HEK293 (cell line): ENCODE results near the gene HIP1.

Experiments used
- CTCF ChIA-PET: fragments of 350-600 bp; formaldehyde crosslinking; extraction: SDS; loops from one replicate; lab custom pipeline; 2021; ENCODE audit warnings: antibody characterized with exemption; lab: Yijun Ruan, JAX
- POLR2A ChIA-PET: fragments of 300-600 bp; formaldehyde crosslinking; extraction: SDS; loops from one replicate; lab custom pipeline; 2020; ENCODE audit warnings: antibody characterized with exemption, inconsistent platforms; lab: Yijun Ruan, JAX
- H3K27ac ChIP-seq: fragments of 200-500 bp; sonication (Bioruptor generic); 2 replicates; pipeline ENCODE4 v1.5.1; 2014; ENCODE audit warnings: low read depth, low read length, control low read depth, inconsistent platforms; ENCODE audit errors: extremely low read depth
- H3K36me3 ChIP-seq, 2 experiments: fragments of 200-500 bp in 1 of 2; sonication (Bioruptor generic) in 1 of 2; 1 replicate in 1 of 2; 2 replicates in 1 of 2; pipeline ENCODE4 v1.5.1; 2014 to 2017; ENCODE audit warnings: inconsistent platforms in 2 of 2, low read length in 2 of 2; ENCODE audit not compliant: control insufficient read depth in 2 of 2, insufficient read depth in 1 of 2
- H3K4me1 ChIP-seq: fragments of 200-500 bp; sonication (Bioruptor generic); 2 replicates; pipeline ENCODE4 v1.5.1; 2014; ENCODE audit warnings: mild to moderate bottlenecking, low read length, inconsistent platforms; ENCODE audit not compliant: control insufficient read depth, insufficient read depth
- H3K4me3 ChIP-seq: 2 replicates; pipeline ENCODE4 v1.5.1; 2011; ENCODE audit warnings: low read depth, mild to moderate bottlenecking, control low read depth, low read length, moderate library complexity
- H3K9me3 ChIP-seq: fragments of 200-500 bp; sonication (Bioruptor generic); 2 replicates; pipeline ENCODE4 v1.5.1; 2014; ENCODE audit warnings: low read depth, low read length, inconsistent platforms; ENCODE audit not compliant: control insufficient read depth, insufficient read depth
- PRDM1 ChIP-seq: fragments of 450-650 bp; formaldehyde crosslinking; IDR thresholded peaks from 2 replicates; pipeline ENCODE4; 2016; ENCODE audit warnings: missing biosample characterization, missing genetic modification characterization
- SCRT2 ChIP-seq: fragments of 450-650 bp; formaldehyde crosslinking; IDR thresholded peaks from 2 replicates; pipeline ENCODE4 v1.5.1; 2016; ENCODE audit warnings: missing biosample characterization, missing genetic modification characterization
- TRIM28 ChIP-seq: IDR thresholded peaks from 2 replicates; pipeline ENCODE4 v1.6.1; 2011; ENCODE audit warnings: low read length, control low read depth, borderline replicate concordance
- YY1 ChIP-seq: fragments of 450-650 bp; formaldehyde crosslinking; IDR thresholded peaks from 2 replicates; pipeline ENCODE4 v1.5.1; 2018; ENCODE audit warnings: missing biosample characterization, missing genetic modification characterization
- ZBTB1 ChIP-seq: fragments of 450-650 bp; formaldehyde crosslinking; IDR thresholded peaks from 2 replicates; pipeline ENCODE4 v1.5.1; 2016; ENCODE audit warnings: missing biosample characterization, missing genetic modification characterization
- ZNF23 ChIP-seq: fragments of 450-650 bp; formaldehyde crosslinking; IDR thresholded peaks from 2 replicates; pipeline ENCODE4 v1.5.1; 2016; ENCODE audit warnings: missing biosample characterization, missing genetic modification characterization, borderline replicate concordance
- ZNF239 ChIP-seq: fragments of 450-650 bp; formaldehyde crosslinking; IDR thresholded peaks from 2 replicates; pipeline ENCODE4 v1.5.1; 2016; ENCODE audit warnings: missing biosample characterization, missing genetic modification characterization
- ZNF274 ChIP-seq, 2 experiments: fragments of 200-500 bp in 1 of 2; fragments of 450-650 bp in 1 of 2; sonication (Bioruptor generic) in 1 of 2; formaldehyde crosslinking in 1 of 2; IDR thresholded peaks; 2 replicates each; pipeline versions ENCODE4 v1.5.1 to v1.6.1; 2014 to 2016; ENCODE audit warnings: borderline replicate concordance in 1 of 2, inconsistent platforms in 1 of 2, low read length in 1 of 2, missing biosample characterization in 1 of 2, missing genetic modification characterization in 1 of 2
- ZNF292 ChIP-seq: fragments of 450-650 bp; formaldehyde crosslinking; IDR thresholded peaks from 2 replicates; pipeline ENCODE4 v1.5.1; 2016; ENCODE audit warnings: low read depth, missing biosample characterization, missing genetic modification characterization, borderline replicate concordance
- ZNF416 ChIP-seq: fragments of 450-650 bp; formaldehyde crosslinking; IDR thresholded peaks from 2 replicates; pipeline ENCODE4 v1.5.1; 2016; ENCODE audit warnings: missing biosample characterization, missing genetic modification characterization
- ZSCAN30 ChIP-seq: fragments of 450-650 bp; IDR thresholded peaks from 2 replicates; pipeline ENCODE4 v1.5.1; 2018; ENCODE audit warnings: missing biosample characterization, mild to moderate bottlenecking, missing genetic modification characterization, moderate library complexity
- ZSCAN5A ChIP-seq: fragments of 450-650 bp; formaldehyde crosslinking; IDR thresholded peaks from 2 replicates; pipeline ENCODE4 v1.5.1; 2016; ENCODE audit warnings: missing biosample characterization, missing genetic modification characterization
- TF ChIP-seq, protein P1 (sequence below): fragments of 450-650 bp; formaldehyde crosslinking; IDR thresholded peaks from 2 replicates; pipeline ENCODE4 v1.5.1; 2016; ENCODE audit warnings: missing biosample characterization, missing genetic modification characterization, low read depth
- TF ChIP-seq, protein P2 (sequence below): fragments of 450-650 bp; formaldehyde crosslinking; IDR thresholded peaks from 2 replicates; pipeline ENCODE4 v1.5.1; 2017; ENCODE audit warnings: missing biosample characterization, missing genetic modification characterization
- TF ChIP-seq, protein P3 (sequence below): fragments of 450-650 bp; formaldehyde crosslinking; IDR thresholded peaks from 2 replicates; pipeline ENCODE4 v1.5.0; 2017; ENCODE audit warnings: missing biosample characterization, missing genetic modification characterization, borderline replicate concordance
- TF ChIP-seq, protein P4 (sequence below): fragments of 450-650 bp; formaldehyde crosslinking; IDR thresholded peaks from 2 replicates; pipeline ENCODE4 v1.5.1; 2017; ENCODE audit warnings: missing biosample characterization, missing genetic modification characterization

HIP1 gene

GRCh38 chr7:75679060-75679459 is 59.7 kb downstream of the HIP1 start:
- POLR2A ChIA-PET, result no interaction called here
- Histone ChIP-seq H3K36me3 (no peaks in the 10 kb centered on the region), H3K4me1 (no peaks in the 10 kb centered on the region), H3K27ac (no peak overlapping the region), H3K9me3 (no peaks in the 10 kb centered on the region), H3K4me3 (no peak overlapping the region)
- TF ChIP-seq, protein P1, sequence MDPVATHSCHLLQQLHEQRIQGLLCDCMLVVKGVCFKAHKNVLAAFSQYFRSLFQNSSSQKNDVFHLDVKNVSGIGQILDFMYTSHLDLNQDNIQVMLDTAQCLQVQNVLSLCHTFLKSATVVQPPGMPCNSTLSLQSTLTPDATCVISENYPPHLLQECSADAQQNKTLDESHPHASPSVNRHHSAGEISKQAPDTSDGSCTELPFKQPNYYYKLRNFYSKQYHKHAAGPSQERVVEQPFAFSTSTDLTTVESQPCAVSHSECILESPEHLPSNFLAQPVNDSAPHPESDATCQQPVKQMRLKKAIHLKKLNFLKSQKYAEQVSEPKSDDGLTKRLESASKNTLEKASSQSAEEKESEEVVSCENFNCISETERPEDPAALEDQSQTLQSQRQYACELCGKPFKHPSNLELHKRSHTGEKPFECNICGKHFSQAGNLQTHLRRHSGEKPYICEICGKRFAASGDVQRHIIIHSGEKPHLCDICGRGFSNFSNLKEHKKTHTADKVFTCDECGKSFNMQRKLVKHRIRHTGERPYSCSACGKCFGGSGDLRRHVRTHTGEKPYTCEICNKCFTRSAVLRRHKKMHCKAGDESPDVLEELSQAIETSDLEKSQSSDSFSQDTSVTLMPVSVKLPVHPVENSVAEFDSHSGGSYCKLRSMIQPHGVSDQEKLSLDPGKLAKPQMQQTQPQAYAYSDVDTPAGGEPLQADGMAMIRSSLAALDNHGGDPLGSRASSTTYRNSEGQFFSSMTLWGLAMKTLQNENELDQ (tag by site-specific recombination), result no peak
- no peak for TF ChIP-seq ZSCAN30
- TF ChIP-seq, protein P2, sequence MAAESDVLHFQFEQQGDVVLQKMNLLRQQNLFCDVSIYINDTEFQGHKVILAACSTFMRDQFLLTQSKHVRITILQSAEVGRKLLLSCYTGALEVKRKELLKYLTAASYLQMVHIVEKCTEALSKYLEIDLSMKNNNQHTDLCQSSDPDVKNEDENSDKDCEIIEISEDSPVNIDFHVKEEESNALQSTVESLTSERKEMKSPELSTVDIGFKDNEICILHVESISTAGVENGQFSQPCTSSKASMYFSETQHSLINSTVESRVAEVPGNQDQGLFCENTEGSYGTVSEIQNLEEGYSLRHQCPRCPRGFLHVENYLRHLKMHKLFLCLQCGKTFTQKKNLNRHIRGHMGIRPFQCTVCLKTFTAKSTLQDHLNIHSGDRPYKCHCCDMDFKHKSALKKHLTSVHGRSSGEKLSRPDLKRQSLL (tag by site-specific recombination), result no peak
- no peak for TF ChIP-seq ZNF23 (tag by site-specific recombination)
- TF ChIP-seq TRIM28, result no peak
- no peak for TF ChIP-seq YY1
- TF ChIP-seq, protein P3, sequence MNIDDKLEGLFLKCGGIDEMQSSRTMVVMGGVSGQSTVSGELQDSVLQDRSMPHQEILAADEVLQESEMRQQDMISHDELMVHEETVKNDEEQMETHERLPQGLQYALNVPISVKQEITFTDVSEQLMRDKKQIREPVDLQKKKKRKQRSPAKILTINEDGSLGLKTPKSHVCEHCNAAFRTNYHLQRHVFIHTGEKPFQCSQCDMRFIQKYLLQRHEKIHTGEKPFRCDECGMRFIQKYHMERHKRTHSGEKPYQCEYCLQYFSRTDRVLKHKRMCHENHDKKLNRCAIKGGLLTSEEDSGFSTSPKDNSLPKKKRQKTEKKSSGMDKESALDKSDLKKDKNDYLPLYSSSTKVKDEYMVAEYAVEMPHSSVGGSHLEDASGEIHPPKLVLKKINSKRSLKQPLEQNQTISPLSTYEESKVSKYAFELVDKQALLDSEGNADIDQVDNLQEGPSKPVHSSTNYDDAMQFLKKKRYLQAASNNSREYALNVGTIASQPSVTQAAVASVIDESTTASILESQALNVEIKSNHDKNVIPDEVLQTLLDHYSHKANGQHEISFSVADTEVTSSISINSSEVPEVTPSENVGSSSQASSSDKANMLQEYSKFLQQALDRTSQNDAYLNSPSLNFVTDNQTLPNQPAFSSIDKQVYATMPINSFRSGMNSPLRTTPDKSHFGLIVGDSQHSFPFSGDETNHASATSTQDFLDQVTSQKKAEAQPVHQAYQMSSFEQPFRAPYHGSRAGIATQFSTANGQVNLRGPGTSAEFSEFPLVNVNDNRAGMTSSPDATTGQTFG (tag by site-specific recombination), result no peak
- TF ChIP-seq SCRT2 (tag by site-specific recombination), result no peak
- TF ChIP-seq ZNF416 (tag by site-specific recombination), result no peak
- CTCF ChIA-PET, result interaction anchor here (0.6 kb wide), 1 partner anchor 28 kb away, joined by 3 read pairs; no protein-coding TSS in a partner anchor

DNA sequence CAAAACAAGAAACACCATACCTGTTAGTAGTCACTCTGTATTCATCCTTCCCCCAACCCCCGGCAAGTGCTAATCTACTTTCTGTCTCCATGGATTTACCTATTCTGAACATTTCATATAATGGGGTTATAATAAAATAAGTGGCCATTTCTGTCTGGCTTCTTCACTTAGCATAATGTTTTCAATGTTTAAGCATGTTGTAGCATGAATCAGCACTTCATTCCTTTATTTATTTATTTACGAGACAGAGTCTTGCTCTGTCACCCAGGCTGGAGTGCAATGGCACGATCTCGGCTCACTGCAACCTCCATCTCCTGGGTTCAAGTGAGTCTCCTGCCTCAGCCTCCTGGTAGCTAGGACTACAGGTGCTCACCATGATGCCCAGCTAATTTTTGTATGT is 69.2 kb downstream of the HIP1 start:
- POLR2A ChIA-PET, result no interaction called here
- H3K36me3 ChIP-seq, result no peaks in the 10 kb centered on the region
- no peak overlapping the region for H3K27ac ChIP-seq
- peaks cover 3% of the 10 kb centered on the region for H3K4me1 ChIP-seq
- no peak overlapping the region for H3K4me3 ChIP-seq
- CTCF ChIA-PET, result no interaction called here
- H3K9me3 ChIP-seq, result no peaks in the 10 kb centered on the region
- TF ChIP-seq, protein P4, sequence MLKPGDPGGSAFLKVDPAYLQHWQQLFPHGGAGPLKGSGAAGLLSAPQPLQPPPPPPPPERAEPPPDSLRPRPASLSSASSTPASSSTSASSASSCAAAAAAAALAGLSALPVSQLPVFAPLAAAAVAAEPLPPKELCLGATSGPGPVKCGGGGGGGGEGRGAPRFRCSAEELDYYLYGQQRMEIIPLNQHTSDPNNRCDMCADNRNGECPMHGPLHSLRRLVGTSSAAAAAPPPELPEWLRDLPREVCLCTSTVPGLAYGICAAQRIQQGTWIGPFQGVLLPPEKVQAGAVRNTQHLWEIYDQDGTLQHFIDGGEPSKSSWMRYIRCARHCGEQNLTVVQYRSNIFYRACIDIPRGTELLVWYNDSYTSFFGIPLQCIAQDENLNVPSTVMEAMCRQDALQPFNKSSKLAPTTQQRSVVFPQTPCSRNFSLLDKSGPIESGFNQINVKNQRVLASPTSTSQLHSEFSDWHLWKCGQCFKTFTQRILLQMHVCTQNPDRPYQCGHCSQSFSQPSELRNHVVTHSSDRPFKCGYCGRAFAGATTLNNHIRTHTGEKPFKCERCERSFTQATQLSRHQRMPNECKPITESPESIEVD (tag by site-specific recombination), result no peak
- TF ChIP-seq ZSCAN5A (tag by site-specific recombination) (no peak), PRDM1 (tag by site-specific recombination) (no peak), ZNF292 (tag by site-specific recombination) (no peak), ZNF239 (tag by site-specific recombination) (no peak), ZNF274 (IDR thresholded peaks at IDR 0.05; ENCODE audit: low read length) (no peak), ZNF274 (tag by site-specific recombination; IDR thresholded peaks at IDR 0.05; ENCODE audit: borderline replicate concordance) (no peak), ZBTB1 (tag by site-specific recombination) (no peak)
